OCI-LY7 (cell line): ENCODE measurements around the gene CD36. TPM values are rescaled to one million over a fixed set of nuclear protein-coding genes. Genes with fewer than 3 reads are reported as not detected.

Source experiments
- BruUV-seq: library from RNA; stranded (reverse); fragments of 400-500 nt; replicated peaks from 2 replicates; lab custom pipeline; 2021; lab: Mats Ljungman, UMichigan
- CTCF ChIA-PET: fragments of 300-600 bp; sonication (Branson Sonifier 250); formaldehyde crosslinking; loops from one replicate; lab custom pipeline; 2022; ENCODE audit warnings: antibody characterized with exemption; ENCODE audit not compliant: unreplicated experiment; lab: Charles Lee
- POLR2A ChIA-PET: fragments of 300-600 bp; sonication (Branson Sonifier 250); formaldehyde crosslinking; loops from one replicate; lab custom pipeline; 2022; ENCODE audit warnings: antibody characterized with exemption; lab: Charles Lee
- DNase-seq: peaks from one replicate; pipeline ENCODE4 v3.0.0-alpha.2; 2015; ENCODE audit warnings: low spot score
- H2AFZ ChIP-seq: fragments of 200-600 bp; sonication (generic), shearing (Covaris generic); 2 replicates; pipeline ENCODE4 v1.6.1; 2014; ENCODE audit warnings: mild to moderate bottlenecking, antibody characterized with exemption, low read length, moderate library complexity
- H3K27ac ChIP-seq: fragments of 200-600 bp; sonication (generic); 2 replicates; pipeline ENCODE4 v1.5.1; 2014; ENCODE audit warnings: mixed run types, low read depth, mild to moderate bottlenecking, moderate library complexity, low read length, inconsistent platforms; ENCODE audit not compliant: poor library complexity, severe bottlenecking
- H3K36me3 ChIP-seq: fragments of 200-600 bp; sonication (generic); 2 replicates; pipeline ENCODE4 v1.6.1; 2014; ENCODE audit warnings: mild to moderate bottlenecking, antibody characterized with exemption, low read length, moderate library complexity, mixed read lengths; ENCODE audit not compliant: insufficient read depth
- H3K4me1 ChIP-seq: fragments of 200-600 bp; sonication (generic); 2 replicates; pipeline ENCODE4 v1.5.1; 2014; ENCODE audit warnings: mild to moderate bottlenecking, low read length; ENCODE audit not compliant: insufficient read depth, poor library complexity, severe bottlenecking
- H3K4me2 ChIP-seq: fragments of 200-600 bp; sonication (generic); 2 replicates; pipeline ENCODE4 v1.6.1; 2014; ENCODE audit warnings: mild to moderate bottlenecking, low read length
- H3K4me3 ChIP-seq: fragments of 200-600 bp; sonication (generic); 2 replicates; pipeline ENCODE4 v1.5.1; 2014; ENCODE audit warnings: mild to moderate bottlenecking, low read depth, low read length; ENCODE audit not compliant: poor library complexity, severe bottlenecking
- H3K79me2 ChIP-seq: fragments of 200-600 bp; sonication (generic); 2 replicates; pipeline ENCODE4 v1.6.1; 2016; ENCODE audit warnings: low read depth, mild to moderate bottlenecking, low read length, moderate library complexity, mixed read lengths; ENCODE audit not compliant: insufficient read depth
- H3K9me2 ChIP-seq: fragments of 200-600 bp; sonication (generic); 2 replicates; pipeline ENCODE4 v1.6.1; 2016; ENCODE audit warnings: mild to moderate bottlenecking, low read length, mixed read lengths; ENCODE audit not compliant: insufficient read depth
- H3K9me3 ChIP-seq: fragments of 200-600 bp; sonication (generic); 2 replicates; pipeline ENCODE4 v1.6.1; 2014; ENCODE audit warnings: mild to moderate bottlenecking, mixed run types, low read length, mixed read lengths
- H4K20me1 ChIP-seq: fragments of 200-600 bp; sonication (generic); 2 replicates; pipeline ENCODE4 v1.6.1; 2014; ENCODE audit warnings: mild to moderate bottlenecking, antibody characterized with exemption, low read length, moderate library complexity, mixed read lengths; ENCODE audit not compliant: insufficient read depth
- EZH2phosphoT487 ChIP-seq: fragments of 200-600 bp; sonication (generic); IDR thresholded peaks from 2 replicates; pipeline ENCODE4 v1.6.1; 2018; ENCODE audit warnings: low read depth, borderline replicate concordance, mild to moderate bottlenecking, mixed run types, antibody characterized with exemption, low read length, moderate library complexity, mixed read lengths
- intact Hi-C: fragments of 100-400 bp; cut with micrococcal nuclease; formaldehyde crosslinking; loops from one replicate; pipeline ENCODE4 v1.10.0; 2022; ENCODE audit not compliant: unreplicated experiment
- total RNA-seq, 2 experiments: library from RNA; depleted of rRNA in 1 of 2; stranded (reverse); fragments of >200 nt in 1 of 2; shearing (Covaris generic) in 1 of 2; gene quantifications; 2 replicates each; pipeline ENCODE4 v1.2.3, GENCODE V29; 2014 to 2022
- TF ChIP-seq, protein P1 (sequence below): fragments of 200-600 bp; sonication (generic); conservative IDR thresholded peaks from 2 replicates; pipeline ENCODE4 v1.5.1; 2014; ENCODE audit warnings: mild to moderate bottlenecking, antibody characterized with exemption, low read length, moderate library complexity, mixed read lengths

CD36 gene
- total RNA-seq, 2 experiments from 2014 or later = not detected

DNA sequence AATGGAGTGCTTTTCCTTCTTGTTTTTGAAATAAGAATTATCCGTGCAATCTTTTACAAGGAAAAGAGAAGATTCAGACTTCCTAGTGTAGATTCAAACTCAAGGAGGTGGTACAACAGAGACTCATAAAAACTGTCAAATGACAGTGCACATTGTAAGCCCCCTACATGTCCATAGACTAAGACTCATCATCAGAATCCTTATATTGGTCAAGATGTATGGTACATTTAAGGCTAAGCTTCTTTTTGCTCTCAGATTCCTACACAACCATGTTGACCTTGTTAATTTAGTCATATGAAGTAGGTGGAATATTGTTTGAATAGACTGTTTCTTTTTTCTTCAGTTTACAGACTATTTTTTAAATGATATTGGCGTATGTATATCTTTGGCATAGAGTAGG, 11.6 kb downstream of the CD36 start:
- Histone ChIP-seq H2AFZ (no peak overlapping the region), H3K4me2 (no peak overlapping the region), H3K79me2 (no peaks in the 10 kb centered on the region), H3K4me1 (no peaks in the 10 kb centered on the region), H3K27ac (no peak overlapping the region), H4K20me1 (no peaks in the 10 kb centered on the region), H3K4me3 (no peak overlapping the region), H3K9me2 (no peaks in the 10 kb centered on the region), H3K36me3 (no peaks in the 10 kb centered on the region), H3K9me3 (no peaks in the 10 kb centered on the region)
- ChIA-PET POLR2A (interaction anchor here (0.5 to 0.7 kb wide), 2 partner anchors 14 to 479 kb away, joined by 4 read pairs; no protein-coding TSS in a partner anchor), CTCF (no interaction called here)
- no peak for DNase-seq
- no peak for TF ChIP-seq EZH2phosphoT487
- TF ChIP-seq, protein P1, sequence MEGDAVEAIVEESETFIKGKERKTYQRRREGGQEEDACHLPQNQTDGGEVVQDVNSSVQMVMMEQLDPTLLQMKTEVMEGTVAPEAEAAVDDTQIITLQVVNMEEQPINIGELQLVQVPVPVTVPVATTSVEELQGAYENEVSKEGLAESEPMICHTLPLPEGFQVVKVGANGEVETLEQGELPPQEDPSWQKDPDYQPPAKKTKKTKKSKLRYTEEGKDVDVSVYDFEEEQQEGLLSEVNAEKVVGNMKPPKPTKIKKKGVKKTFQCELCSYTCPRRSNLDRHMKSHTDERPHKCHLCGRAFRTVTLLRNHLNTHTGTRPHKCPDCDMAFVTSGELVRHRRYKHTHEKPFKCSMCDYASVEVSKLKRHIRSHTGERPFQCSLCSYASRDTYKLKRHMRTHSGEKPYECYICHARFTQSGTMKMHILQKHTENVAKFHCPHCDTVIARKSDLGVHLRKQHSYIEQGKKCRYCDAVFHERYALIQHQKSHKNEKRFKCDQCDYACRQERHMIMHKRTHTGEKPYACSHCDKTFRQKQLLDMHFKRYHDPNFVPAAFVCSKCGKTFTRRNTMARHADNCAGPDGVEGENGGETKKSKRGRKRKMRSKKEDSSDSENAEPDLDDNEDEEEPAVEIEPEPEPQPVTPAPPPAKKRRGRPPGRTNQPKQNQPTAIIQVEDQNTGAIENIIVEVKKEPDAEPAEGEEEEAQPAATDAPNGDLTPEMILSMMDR = no peak
- BruUV-seq = no TSS peak
- intact Hi-C loops = no loop called here

DNA sequence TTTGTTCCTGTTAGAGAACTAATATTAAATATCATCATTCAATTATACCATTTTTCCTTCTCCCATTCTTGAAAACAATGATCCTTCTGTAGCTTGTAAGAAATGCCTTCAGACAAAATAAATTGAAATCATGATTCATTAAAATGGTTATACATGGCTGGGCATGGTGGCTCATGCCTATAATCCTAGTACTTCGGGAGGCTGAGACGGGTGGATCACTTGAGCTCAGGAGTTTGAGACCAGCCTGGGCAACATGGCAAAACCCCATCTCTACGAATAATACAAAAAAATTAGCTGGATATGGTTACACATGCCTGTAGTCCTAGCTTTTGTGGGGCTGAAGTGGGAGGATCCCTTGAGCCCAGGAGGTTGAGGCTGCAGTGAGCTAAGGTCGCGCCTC, 13.0 kb downstream of the CD36 start:
- Histone ChIP-seq H4K20me1 (no peaks in the 10 kb centered on the region), H3K27ac (no peak overlapping the region), H3K9me2 (no peaks in the 10 kb centered on the region), H3K4me2 (no peak overlapping the region), H3K79me2 (no peaks in the 10 kb centered on the region), H3K36me3 (no peaks in the 10 kb centered on the region), H3K4me3 (no peak overlapping the region), H3K9me3 (no peaks in the 10 kb centered on the region), H2AFZ (no peak overlapping the region), H3K4me1 (no peaks in the 10 kb centered on the region)
- no TSS peak for BruUV-seq
- intact Hi-C loops = no loop called here
- POLR2A ChIA-PET = no interaction called here
- DNase-seq = no peak
- TF ChIP-seq, protein P1 = no peak
- no peak for TF ChIP-seq EZH2phosphoT487
- CTCF ChIA-PET = no interaction called here

DNA sequence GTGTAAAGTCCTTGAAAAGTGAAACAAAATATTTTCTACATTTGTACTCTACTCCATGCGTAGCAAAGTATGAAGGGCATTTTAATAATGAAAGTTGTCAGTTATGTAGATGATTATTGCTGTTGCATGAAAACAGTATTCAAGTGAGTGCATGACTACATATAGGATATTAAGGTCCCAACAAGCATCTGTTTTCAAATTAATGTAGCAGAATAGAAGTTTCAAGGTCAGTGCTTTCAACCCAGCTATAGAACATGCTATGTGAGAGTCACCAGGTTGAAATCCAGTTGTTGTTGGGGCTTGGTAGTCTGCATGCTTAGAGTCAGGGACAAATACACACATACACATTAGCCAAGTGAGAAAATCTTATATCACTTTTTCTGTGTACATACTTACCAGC, 14.8 kb downstream of the CD36 start:
- TF ChIP-seq, protein P1 = no peak
- no peak for TF ChIP-seq EZH2phosphoT487
- H3K9me2 ChIP-seq = no peaks in the 10 kb centered on the region
- no peak overlapping the region for H3K4me2 ChIP-seq
- no peaks in the 10 kb centered on the region for H4K20me1 ChIP-seq
- no peaks in the 10 kb centered on the region for H3K4me1 ChIP-seq
- H3K4me3 ChIP-seq = no peak overlapping the region
- ChIA-PET POLR2A (interaction anchor here (0.5 to 1.6 kb wide), 2 partner anchors 10 to 1006 kb away, joined by 4 read pairs; no protein-coding TSS in a partner anchor), CTCF (no interaction called here)
- H3K27ac ChIP-seq = no peak overlapping the region
- H2AFZ ChIP-seq = no peak overlapping the region
- intact Hi-C loops = no loop called here
- H3K79me2 ChIP-seq = no peaks in the 10 kb centered on the region
- no peak for DNase-seq
- no TSS peak for BruUV-seq
- no peaks in the 10 kb centered on the region for H3K36me3 ChIP-seq
- no peaks in the 10 kb centered on the region for H3K9me3 ChIP-seq
